Sigmoid colon (tissue), 7 donors: Measurements from ENCODE around the gene NR6A1. TPM values are rescaled to one million over a fixed set of nuclear protein-coding genes. Genes with fewer than 3 reads are reported as not detected.

Experiments
- DNase-seq: peaks from one replicate; pipeline ENCODE4 v3.0.0-alpha.2; 2019
- H3K27ac ChIP-seq, 4 donors: fragments of 200-600 bp; sonication (generic); one replicate each; pipeline ENCODE4 v1.5.1; 2016 to 2019; ENCODE audit warnings: mild to moderate bottlenecking in 1 of 4
- H3K27me3 ChIP-seq, 3 donors: fragments of 200-600 bp; sonication (generic); one replicate each; pipeline ENCODE4 v1.5.1; 2019; ENCODE audit warnings: mild to moderate bottlenecking in 1 of 3
- H3K36me3 ChIP-seq, 4 donors: fragments of 200-600 bp; sonication (generic); one replicate each; pipeline ENCODE4 v1.5.1; 2016 to 2019
- H3K4me1 ChIP-seq, 4 donors: fragments of 200-600 bp; sonication (generic); one replicate each; pipeline ENCODE4 v1.5.1; 2017 to 2019
- H3K4me3 ChIP-seq, 4 donors: fragments of 200-600 bp; sonication (generic); one replicate each; pipeline ENCODE4 v1.5.1; 2017 to 2019; ENCODE audit warnings: mild to moderate bottlenecking in 2 of 4, moderate library complexity in 1 of 4
- H3K9me3 ChIP-seq, 4 donors: fragments of 200-600 bp in 3 of 4; sonication (generic) in 3 of 4; one replicate each; pipeline versions ENCODE4 v1.5.1 to v1.6.1; 2013 to 2019
- EP300 ChIP-seq, 4 donors: sonication (generic); formaldehyde crosslinking; IDR thresholded peaks; one replicate each; pipeline ENCODE4 v1.6.1; 2017; ENCODE audit warnings: antibody characterized with exemption in 4 of 4
- POLR2A ChIP-seq, 2 donors: fragments of 450-650 bp; IDR thresholded peaks; one replicate each; pipeline ENCODE4 v1.6.1; 2016; ENCODE audit warnings: antibody characterized with exemption in 2 of 2, mild to moderate bottlenecking in 2 of 2, moderate library complexity in 2 of 2
- POLR2AphosphoS5 ChIP-seq, 4 donors: sonication (generic); formaldehyde crosslinking; IDR thresholded peaks; one replicate each; pipeline ENCODE4 v1.6.1; 2017; ENCODE audit warnings: antibody characterized with exemption in 4 of 4
- WGBS, 2 donors: extraction: QIAGEN DNeasy Blood & Tissue Kit; methylation state at CpG; one replicate each; pipeline ENCODE4 v1.1.7; 2013; 5-methylcytosine and 5-hydroxymethylcytosine counted together
- intact Hi-C: fragments of 100-400 bp; cut with DNase I; formaldehyde crosslinking; loops from one replicate; pipeline ENCODE4 v1.15.1; 2023
- polyA plus RNA-seq, 3 donors: library from polyadenylated mRNA; stranded (reverse); fragments of 200-250 nt; gene quantifications; one replicate each; pipeline ENCODE4 v1.2.3, GENCODE V29; 2013
- total RNA-seq, 4 donors: library from RNA; depleted of rRNA; stranded (reverse); fragments of >200 nt; gene quantifications; one replicate each; pipeline ENCODE4 v1.1.0, GENCODE V29; 2016
- TF ChIP-seq, protein P1 (sequence below), 4 experiments: fragments of 450-650 bp in 3 of 4; fragments of 200-600 bp in 1 of 4; IDR thresholded peaks; one replicate each; pipeline ENCODE4 v1.5.1; 2016 to 2019; ENCODE audit warnings: antibody characterized with exemption in 4 of 4, mild to moderate bottlenecking in 3 of 4, moderate library complexity in 2 of 4
- donor health status: healthy with polysubstance abuse.
- donor health status: Bipolar disorder and iron deficiency.
- donor health status: healthy.

The NR6A1 gene
- total and polyA plus RNA-seq, 7 donors: 0.60 to 3.0 (median 1.8) TPM

DNA sequence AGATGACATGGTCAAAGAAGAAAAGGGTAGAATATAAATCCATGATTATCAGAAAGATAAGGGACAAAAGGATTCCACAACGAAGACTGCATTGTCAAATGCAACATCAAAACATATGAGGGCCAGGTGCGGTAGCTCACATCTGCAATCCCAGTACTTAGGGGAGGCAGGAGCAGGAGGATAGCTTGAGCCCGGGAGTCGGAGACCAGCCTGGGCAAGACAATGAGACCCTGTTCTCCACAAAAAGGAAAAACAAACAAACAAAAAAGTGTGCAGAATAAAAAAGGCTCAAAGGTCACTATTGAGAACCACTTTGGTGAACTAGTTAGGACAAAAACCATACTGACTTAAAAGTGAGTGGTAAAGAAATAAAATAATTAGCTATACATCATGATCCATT, 203.7 kb downstream of the NR6A1 start:
- TF ChIP-seq EP300 (IDR thresholded peaks at IDR 0.05): no peak
- no peak for TF ChIP-seq POLR2A (IDR thresholded peaks at IDR 0.05)
- TF ChIP-seq POLR2AphosphoS5 (IDR thresholded peaks at IDR 0.05): no peak
- TF ChIP-seq, protein P1, sequence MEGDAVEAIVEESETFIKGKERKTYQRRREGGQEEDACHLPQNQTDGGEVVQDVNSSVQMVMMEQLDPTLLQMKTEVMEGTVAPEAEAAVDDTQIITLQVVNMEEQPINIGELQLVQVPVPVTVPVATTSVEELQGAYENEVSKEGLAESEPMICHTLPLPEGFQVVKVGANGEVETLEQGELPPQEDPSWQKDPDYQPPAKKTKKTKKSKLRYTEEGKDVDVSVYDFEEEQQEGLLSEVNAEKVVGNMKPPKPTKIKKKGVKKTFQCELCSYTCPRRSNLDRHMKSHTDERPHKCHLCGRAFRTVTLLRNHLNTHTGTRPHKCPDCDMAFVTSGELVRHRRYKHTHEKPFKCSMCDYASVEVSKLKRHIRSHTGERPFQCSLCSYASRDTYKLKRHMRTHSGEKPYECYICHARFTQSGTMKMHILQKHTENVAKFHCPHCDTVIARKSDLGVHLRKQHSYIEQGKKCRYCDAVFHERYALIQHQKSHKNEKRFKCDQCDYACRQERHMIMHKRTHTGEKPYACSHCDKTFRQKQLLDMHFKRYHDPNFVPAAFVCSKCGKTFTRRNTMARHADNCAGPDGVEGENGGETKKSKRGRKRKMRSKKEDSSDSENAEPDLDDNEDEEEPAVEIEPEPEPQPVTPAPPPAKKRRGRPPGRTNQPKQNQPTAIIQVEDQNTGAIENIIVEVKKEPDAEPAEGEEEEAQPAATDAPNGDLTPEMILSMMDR (IDR thresholded peaks at IDR 0.05): no peak
- no peak for DNase-seq
- Histone ChIP-seq H3K9me3 (no peaks in the 10 kb centered on the region), H3K27me3 (no peaks in the 10 kb centered on the region), H3K27ac (no peak overlapping the region), H3K4me3 (no peak overlapping the region), H3K36me3 (no peaks in the 10 kb centered on the region), H3K4me1 (no peaks in the 10 kb centered on the region)
- intact Hi-C loops: no loop called here
- 34 to 79% methylated on average over 4 of the region's 4 CpGs for WGBS, 2 donors

DNA sequence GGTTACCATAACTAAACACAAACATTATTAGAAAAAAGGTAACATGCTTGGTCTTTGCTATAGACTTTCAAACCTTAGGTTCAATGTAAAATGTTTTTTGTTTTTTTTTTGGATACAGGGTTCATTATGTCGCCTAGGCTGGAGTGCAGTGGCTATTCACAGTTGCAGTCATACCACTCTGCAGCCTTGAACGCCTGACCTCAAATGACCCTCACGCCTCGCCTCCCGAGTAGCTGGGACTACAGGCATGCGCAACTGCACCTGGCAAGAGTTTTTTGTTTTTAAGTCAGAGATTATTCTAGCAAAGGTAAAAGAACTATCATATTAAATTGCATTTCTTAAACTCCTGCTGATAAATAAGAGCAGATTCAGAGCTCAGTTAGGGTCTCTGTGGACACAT, 208.8 kb downstream of the NR6A1 start:
- intact Hi-C loops: no loop called here
- Histone ChIP-seq H3K27ac (no peak overlapping the region), H3K4me1 (no peaks in the 10 kb centered on the region), H3K4me3 (no peak overlapping the region), H3K9me3 (no peaks in the 10 kb centered on the region), H3K36me3 (no peaks in the 10 kb centered on the region), H3K27me3 (no peaks in the 10 kb centered on the region)
- TF ChIP-seq EP300 (IDR thresholded peaks at IDR 0.05) (no peak), POLR2A (IDR thresholded peaks at IDR 0.05) (no peak), POLR2AphosphoS5 (IDR thresholded peaks at IDR 0.05) (no peak)
- TF ChIP-seq, protein P1 (IDR thresholded peaks at IDR 0.05): no peak
- 40 to 78% methylated on average over 6 of the region's 6 CpGs for WGBS, 2 donors
- DNase-seq: no peak

DNA sequence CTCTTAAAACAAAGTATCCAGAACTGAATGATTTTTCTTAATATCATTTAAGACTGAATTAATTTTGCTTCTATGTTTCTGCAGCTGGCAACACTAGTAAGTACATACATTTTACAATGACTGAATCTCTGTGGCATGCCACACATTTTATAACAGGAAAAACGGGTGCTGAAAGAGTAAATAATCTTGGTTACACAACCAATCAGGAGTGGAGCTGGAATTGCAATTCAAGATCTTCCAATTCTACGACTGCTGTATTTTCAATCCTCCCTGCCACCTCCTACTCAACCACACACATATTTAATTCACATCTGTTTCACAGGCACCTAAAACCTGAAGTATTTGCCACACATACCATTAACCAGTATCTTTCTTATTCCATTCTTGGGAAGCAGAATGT, 211.2 kb downstream of the NR6A1 start:
- no peak overlapping the region for H3K27ac ChIP-seq
- WGBS, 2 donors: 7 to 54% methylated on average over 2 of the region's 2 CpGs
- H3K27me3 ChIP-seq: no peaks in the 10 kb centered on the region
- no peaks in the 10 kb centered on the region for H3K9me3 ChIP-seq
- DNase-seq: no peak
- TF ChIP-seq EP300 (IDR thresholded peaks at IDR 0.05): no peak
- TF ChIP-seq POLR2A (IDR thresholded peaks at IDR 0.05): no peak
- TF ChIP-seq POLR2AphosphoS5 (IDR thresholded peaks at IDR 0.05): no peak
- TF ChIP-seq, protein P1 (IDR thresholded peaks at IDR 0.05): no peak
- H3K36me3 ChIP-seq: no peaks in the 10 kb centered on the region
- H3K4me1 ChIP-seq: no peaks in the 10 kb centered on the region
- H3K4me3 ChIP-seq: no peak overlapping the region
- intact Hi-C loops: no loop called here

DNA sequence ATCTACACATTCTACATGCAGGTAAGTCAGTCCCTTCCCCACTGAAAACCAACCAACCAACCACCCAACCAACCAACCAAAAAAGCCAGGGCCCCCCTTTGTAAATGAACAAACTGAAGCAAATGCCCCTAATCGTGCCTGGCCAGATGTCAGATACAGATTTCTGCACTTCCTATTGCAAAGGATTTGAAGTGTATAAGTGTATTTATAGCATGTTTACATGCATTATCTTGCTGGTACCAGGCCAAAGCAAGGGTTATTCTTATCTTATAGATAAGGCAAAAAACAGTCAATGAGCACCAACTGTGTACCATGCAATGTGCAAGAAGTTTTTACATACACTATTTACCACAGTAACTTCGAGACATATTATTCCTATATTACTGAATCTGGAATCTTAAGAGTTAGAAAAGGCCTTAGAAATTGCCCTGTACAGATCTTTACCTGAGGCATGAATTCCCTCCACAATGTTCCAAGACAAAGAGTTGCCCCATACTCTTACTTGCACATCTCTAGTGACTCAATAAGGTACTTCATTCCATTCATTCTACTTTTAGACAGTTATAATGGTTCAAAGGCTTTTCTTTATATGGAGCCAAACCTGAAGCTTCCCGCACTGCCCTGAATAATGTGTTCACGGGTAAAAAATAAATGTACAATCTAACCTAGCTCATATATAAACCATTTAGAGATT, 212.2 kb downstream of the NR6A1 start:
- no peak for DNase-seq
- TF ChIP-seq EP300 (IDR thresholded peaks at IDR 0.05): no peak
- TF ChIP-seq, protein P1 (IDR thresholded peaks at IDR 0.05): no peak
- TF ChIP-seq POLR2AphosphoS5 (IDR thresholded peaks at IDR 0.05): no peak
- no peak for TF ChIP-seq POLR2A (IDR thresholded peaks at IDR 0.05)
- no peak overlapping the region for H3K4me3 ChIP-seq
- no peaks in the 10 kb centered on the region for H3K36me3 ChIP-seq
- WGBS, 2 donors: 66 to 74% methylated on average over 4 of the region's 4 CpGs
- no peak overlapping the region for H3K27ac ChIP-seq
- no peaks in the 10 kb centered on the region for H3K9me3 ChIP-seq
- no peaks in the 10 kb centered on the region for H3K27me3 ChIP-seq
- H3K4me1 ChIP-seq: peaks cover 0 to 3% (median 0%) of the 10 kb centered on the region in 4 donors
- intact Hi-C loops: no loop called here

DNA sequence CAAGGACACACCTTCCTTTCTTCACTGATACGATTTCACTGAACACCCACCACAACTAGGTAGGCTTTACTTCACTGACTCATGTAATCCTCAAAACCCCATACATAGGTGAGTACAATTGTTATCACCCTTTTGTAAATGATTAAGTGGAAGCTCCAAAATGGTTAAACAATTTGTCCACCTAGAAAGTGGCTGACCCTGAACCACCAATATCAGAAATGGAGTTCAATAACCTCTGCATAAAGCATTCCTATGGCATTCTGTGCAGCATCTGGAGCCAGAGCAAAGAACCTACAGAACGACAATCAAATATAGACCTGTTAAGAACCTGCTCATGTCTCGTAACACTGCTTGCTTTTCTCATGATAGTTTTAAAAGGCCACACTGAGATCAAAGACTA, 213.2 kb downstream of the NR6A1 start:
- Histone ChIP-seq H3K36me3 (no peaks in the 10 kb centered on the region), H3K27me3 (no peaks in the 10 kb centered on the region), H3K9me3 (no peaks in the 10 kb centered on the region), H3K27ac (no peak overlapping the region), H3K4me3 (no peak overlapping the region), H3K4me1 (peaks cover 0 to 6% (median 0%) of the 10 kb centered on the region in 4 donors)
- no peak for DNase-seq
- TF ChIP-seq POLR2A (IDR thresholded peaks at IDR 0.05) (no peak), POLR2AphosphoS5 (IDR thresholded peaks at IDR 0.05) (no peak), EP300 (IDR thresholded peaks at IDR 0.05) (no peak)
- TF ChIP-seq, protein P1 (IDR thresholded peaks at IDR 0.05): no peak
- 75 to 93% methylated on average over 3 of the region's 3 CpGs for WGBS, 2 donors
- intact Hi-C loops: no loop called here
